SK-N-SH treated with all-trans-retinoic acid at 6 μM for 48 hours (cell line): ENCODE data around the gene SP2.

Source experiments
- ARNTL ChIP-seq: fragments of 450-650 bp; formaldehyde crosslinking; IDR thresholded peaks from 2 replicates; pipeline ENCODE4 v1.5.0; 2020; ENCODE audit warnings: low read depth, mild to moderate bottlenecking, moderate library complexity, borderline replicate concordance
- CREB5 ChIP-seq: fragments of 250-450 bp; sonication (Bioruptor Pico); IDR thresholded peaks from 2 replicates; pipeline ENCODE4 v1.5.1; 2020; ENCODE audit warnings: low read depth, mild to moderate bottlenecking, moderate library complexity
- CSDC2 ChIP-seq: fragments of 250-450 bp; sonication (Bioruptor Pico); IDR thresholded peaks from 2 replicates; pipeline ENCODE4 v1.5.0; 2020; ENCODE audit warnings: mild to moderate bottlenecking, moderate library complexity
- ISL1 ChIP-seq: fragments of 250-450 bp; sonication (Bioruptor Pico); IDR thresholded peaks from 2 replicates; pipeline ENCODE4 v2.1.2; 2022; ENCODE audit warnings: mild to moderate bottlenecking, moderate library complexity
- OSR1 ChIP-seq: fragments of 250-450 bp; sonication (Bioruptor Pico); IDR thresholded peaks from 2 replicates; pipeline ENCODE4 v1.8.0; 2022; ENCODE audit warnings: moderate library complexity, mild to moderate bottlenecking, inconsistent platforms
- PATZ1 ChIP-seq: fragments of 250-450 bp; sonication (Bioruptor Pico); IDR thresholded peaks from 2 replicates; pipeline ENCODE4 v1.8.0; 2020; ENCODE audit warnings: mild to moderate bottlenecking, moderate library complexity, borderline replicate concordance
- POU6F1 ChIP-seq: fragments of 250-450 bp; sonication (Bioruptor Pico); IDR thresholded peaks from 2 replicates; pipeline ENCODE4 v1.8.0; 2021; ENCODE audit warnings: low read depth, mild to moderate bottlenecking, moderate library complexity, borderline replicate concordance
- PPARA ChIP-seq: fragments of 250-450 bp; sonication (Bioruptor Pico); IDR thresholded peaks from 2 replicates; pipeline ENCODE4 v1.5.0; 2020; ENCODE audit warnings: mild to moderate bottlenecking, borderline replicate concordance
- RARB ChIP-seq: fragments of 250-450 bp; sonication (Bioruptor Pico); IDR thresholded peaks from 2 replicates; pipeline ENCODE4 v1.8.0; 2021; ENCODE audit warnings: mild to moderate bottlenecking, moderate library complexity
- TOX ChIP-seq: fragments of 250-450 bp; sonication (Bioruptor Pico); IDR thresholded peaks from 2 replicates; pipeline ENCODE4 v1.8.0; 2021; ENCODE audit warnings: mild to moderate bottlenecking, moderate library complexity, borderline replicate concordance
- ZC3H10 ChIP-seq: fragments of 250-450 bp; sonication (Bioruptor Pico); IDR thresholded peaks from 2 replicates; pipeline ENCODE4 v1.5.1; 2021; ENCODE audit warnings: mild to moderate bottlenecking, moderate library complexity
- ZFP3 ChIP-seq: fragments of 250-450 bp; sonication (Bioruptor Pico); IDR thresholded peaks from 2 replicates; pipeline ENCODE4 v1.5.0; 2020; ENCODE audit warnings: mild to moderate bottlenecking, moderate library complexity
- ZFP30 ChIP-seq: fragments of 450-650 bp; formaldehyde crosslinking; IDR thresholded peaks from 2 replicates; pipeline ENCODE4 v1.5.0; 2022; ENCODE audit warnings: mild to moderate bottlenecking, moderate library complexity

- TF ChIP-seq CREB5 (CRISPR knock-in tag) (no peak), ARNTL (CRISPR knock-in tag) (no peak), POU6F1 (CRISPR knock-in tag) (no peak), ZFP3 (CRISPR knock-in tag) (no peak), ISL1 (CRISPR knock-in tag) (no peak), PPARA (CRISPR knock-in tag) (no peak), PATZ1 (CRISPR knock-in tag) (no peak), TOX (CRISPR knock-in tag) (no peak), ZC3H10 (CRISPR knock-in tag) (no peak), OSR1 (CRISPR knock-in tag) (no peak), ZFP30 (CRISPR knock-in tag) (no peak), RARB (CRISPR knock-in tag) (no peak), CSDC2 (CRISPR knock-in tag) (no peak)
Observed at GRCh38 chr17:47851764-47852112, 44.3 kb upstream of the SP2 start.
